Measurements from ENCODE around the gene MRPS34. TPM values are rescaled to one million over a fixed set of nuclear protein-coding genes. Genes with fewer than 3 reads are reported as not detected.

The MRPS34 gene
- total RNA-seq, 1 donor from 2014 or later: 60.4 TPM

DNA sequence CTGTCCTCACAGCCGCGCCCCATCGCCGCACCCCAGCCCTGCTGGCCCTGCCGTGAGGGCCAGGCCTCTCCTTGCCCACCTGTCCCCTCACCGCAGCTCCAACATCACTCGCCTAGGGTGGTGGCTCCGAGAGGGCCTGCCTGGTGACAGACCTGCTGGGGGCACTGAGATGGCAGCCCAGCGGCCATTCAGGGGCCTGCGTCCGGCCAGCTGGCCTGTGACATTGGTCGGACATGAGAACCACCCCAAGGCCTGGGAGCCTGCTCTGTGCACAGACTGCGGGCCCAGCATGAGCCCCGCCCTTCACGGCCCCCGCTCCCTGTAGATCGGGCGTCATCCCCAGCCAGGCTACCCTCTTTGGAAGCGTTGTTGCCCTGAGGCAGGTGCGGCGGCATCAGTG is 13.4 kb downstream of the MRPS34 start:
- Mint-ChIP-seq H3K9me3 (ENCODE audit: low read depth) (no peaks in the 10 kb centered on the region), H3K27ac (ENCODE audit: unreplicated experiment) (no peak overlapping the region), H3K36me3 (ENCODE audit: low read depth) (peaks cover 13% of the 10 kb centered on the region), H3K4me3 (ENCODE audit: unreplicated experiment) (no peak overlapping the region), H3K27me3 (ENCODE audit: low read depth) (no peaks in the 10 kb centered on the region), H3K4me1 (ENCODE audit: low read depth) (no peaks in the 10 kb centered on the region)
- no peak for DNase-seq (ENCODE audit: low spot score)
- TF ChIP-seq, protein P1, sequence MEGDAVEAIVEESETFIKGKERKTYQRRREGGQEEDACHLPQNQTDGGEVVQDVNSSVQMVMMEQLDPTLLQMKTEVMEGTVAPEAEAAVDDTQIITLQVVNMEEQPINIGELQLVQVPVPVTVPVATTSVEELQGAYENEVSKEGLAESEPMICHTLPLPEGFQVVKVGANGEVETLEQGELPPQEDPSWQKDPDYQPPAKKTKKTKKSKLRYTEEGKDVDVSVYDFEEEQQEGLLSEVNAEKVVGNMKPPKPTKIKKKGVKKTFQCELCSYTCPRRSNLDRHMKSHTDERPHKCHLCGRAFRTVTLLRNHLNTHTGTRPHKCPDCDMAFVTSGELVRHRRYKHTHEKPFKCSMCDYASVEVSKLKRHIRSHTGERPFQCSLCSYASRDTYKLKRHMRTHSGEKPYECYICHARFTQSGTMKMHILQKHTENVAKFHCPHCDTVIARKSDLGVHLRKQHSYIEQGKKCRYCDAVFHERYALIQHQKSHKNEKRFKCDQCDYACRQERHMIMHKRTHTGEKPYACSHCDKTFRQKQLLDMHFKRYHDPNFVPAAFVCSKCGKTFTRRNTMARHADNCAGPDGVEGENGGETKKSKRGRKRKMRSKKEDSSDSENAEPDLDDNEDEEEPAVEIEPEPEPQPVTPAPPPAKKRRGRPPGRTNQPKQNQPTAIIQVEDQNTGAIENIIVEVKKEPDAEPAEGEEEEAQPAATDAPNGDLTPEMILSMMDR (IDR thresholded peaks at IDR 0.05): no peak

DNA sequence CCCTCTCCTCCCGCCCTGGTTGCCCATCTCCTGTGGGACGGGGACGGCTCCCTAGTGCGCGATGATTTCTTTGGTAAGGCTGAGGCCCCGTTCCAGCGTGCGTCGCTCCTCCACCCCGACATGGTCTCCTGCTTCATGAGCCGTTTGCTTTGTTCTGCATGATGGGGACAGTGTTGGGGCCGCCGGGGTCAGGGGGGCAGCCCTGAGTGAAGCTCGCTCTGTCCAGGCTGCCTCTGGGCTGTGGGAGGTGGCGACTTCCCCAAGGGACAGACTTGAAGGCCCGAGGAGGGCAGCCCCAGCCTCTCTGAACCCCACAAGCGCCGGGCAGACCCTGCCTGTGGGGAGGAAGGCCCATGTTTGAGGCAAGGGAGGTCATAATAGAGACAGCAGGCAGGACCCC is 14.0 kb downstream of the MRPS34 start:
- no peaks in the 10 kb centered on the region for H3K9me3 Mint-ChIP-seq (ENCODE audit: low read depth)
- no peaks in the 10 kb centered on the region for H3K27me3 Mint-ChIP-seq (ENCODE audit: low read depth)
- TF ChIP-seq, protein P1 (IDR thresholded peaks at IDR 0.05): no peak
- H3K27ac Mint-ChIP-seq (ENCODE audit: unreplicated experiment): no peak overlapping the region
- H3K36me3 Mint-ChIP-seq (ENCODE audit: low read depth): peaks cover 13% of the 10 kb centered on the region
- H3K4me1 Mint-ChIP-seq (ENCODE audit: low read depth): no peaks in the 10 kb centered on the region
- H3K4me3 Mint-ChIP-seq (ENCODE audit: unreplicated experiment): no peak overlapping the region
- DNase-seq (ENCODE audit: low spot score): no peak

DNA sequence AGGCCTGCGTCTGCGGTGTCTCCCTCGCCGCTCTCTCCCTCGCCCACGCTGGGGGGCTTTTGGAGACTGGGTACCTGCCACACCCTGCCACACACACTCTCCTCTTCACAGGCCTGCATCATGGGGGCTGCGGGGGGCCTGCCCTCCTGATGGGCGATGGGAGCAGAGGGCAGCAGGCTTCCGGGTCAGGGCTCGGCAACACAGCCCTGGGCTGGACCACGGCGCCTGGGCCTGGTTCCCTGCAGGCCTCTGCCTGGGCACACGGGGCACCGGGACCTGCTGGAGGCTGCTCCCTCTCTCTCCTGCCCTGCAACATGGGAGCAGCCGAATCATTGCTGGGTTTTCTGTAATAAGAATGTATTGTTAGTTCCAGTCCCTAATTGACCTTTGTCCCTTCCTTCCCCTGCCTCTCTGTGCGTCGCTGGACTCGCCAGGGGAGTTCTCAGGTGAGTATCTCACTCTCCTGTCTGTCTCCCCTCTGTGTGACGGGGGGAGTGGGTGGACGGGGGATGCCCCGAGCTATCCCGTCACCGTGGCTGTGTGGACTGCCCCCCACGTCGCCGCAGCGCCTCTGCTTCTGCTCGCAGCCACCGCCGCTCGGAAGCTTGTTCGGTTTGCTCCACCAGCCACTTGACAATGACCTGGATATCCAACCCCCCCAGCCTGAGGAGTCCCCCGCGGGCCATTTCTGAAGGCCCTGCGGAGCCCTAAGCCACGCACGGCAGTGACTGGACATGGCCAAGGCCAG is 15.0 kb downstream of the MRPS34 start:
- TF ChIP-seq, protein P1 (IDR thresholded peaks at IDR 0.05): no peak
- Mint-ChIP-seq H3K4me1 (ENCODE audit: low read depth) (no peaks in the 10 kb centered on the region), H3K27ac (ENCODE audit: unreplicated experiment) (no peak overlapping the region), H3K9me3 (ENCODE audit: low read depth) (no peaks in the 10 kb centered on the region), H3K27me3 (ENCODE audit: low read depth) (no peaks in the 10 kb centered on the region), H3K36me3 (ENCODE audit: low read depth) (peaks cover 14% of the 10 kb centered on the region), H3K4me3 (ENCODE audit: unreplicated experiment) (no peak overlapping the region)
- no peak for DNase-seq (ENCODE audit: low spot score)

DNA sequence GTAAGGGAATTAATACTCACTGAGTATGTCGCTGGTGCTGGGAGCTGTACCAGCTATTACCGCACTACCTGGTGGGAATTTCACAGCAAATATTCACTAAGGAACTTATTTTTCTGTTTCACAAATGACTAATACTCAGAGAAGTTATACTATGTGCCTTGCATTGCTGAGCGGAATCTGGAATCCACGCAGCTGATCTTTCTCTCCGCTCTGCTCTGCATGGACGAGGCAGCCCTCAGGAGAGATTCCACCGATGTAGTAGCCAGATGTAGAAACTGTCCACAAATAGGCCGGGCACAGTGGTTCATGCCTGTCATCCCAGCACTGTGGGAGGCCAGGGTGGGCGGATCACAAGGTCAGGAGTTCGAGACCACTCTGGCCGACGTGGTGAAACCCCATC is 18.7 kb downstream of the MRPS34 start:
- TF ChIP-seq, protein P1 (IDR thresholded peaks at IDR 0.05): no peak
- Mint-ChIP-seq H3K27me3 (ENCODE audit: low read depth) (no peaks in the 10 kb centered on the region), H3K4me1 (ENCODE audit: low read depth) (no peaks in the 10 kb centered on the region), H3K36me3 (ENCODE audit: low read depth) (peaks cover 15% of the 10 kb centered on the region), H3K4me3 (ENCODE audit: unreplicated experiment) (no peak overlapping the region), H3K27ac (ENCODE audit: unreplicated experiment) (no peak overlapping the region), H3K9me3 (ENCODE audit: low read depth) (no peaks in the 10 kb centered on the region)
- no peak for DNase-seq (ENCODE audit: low spot score)

DNA sequence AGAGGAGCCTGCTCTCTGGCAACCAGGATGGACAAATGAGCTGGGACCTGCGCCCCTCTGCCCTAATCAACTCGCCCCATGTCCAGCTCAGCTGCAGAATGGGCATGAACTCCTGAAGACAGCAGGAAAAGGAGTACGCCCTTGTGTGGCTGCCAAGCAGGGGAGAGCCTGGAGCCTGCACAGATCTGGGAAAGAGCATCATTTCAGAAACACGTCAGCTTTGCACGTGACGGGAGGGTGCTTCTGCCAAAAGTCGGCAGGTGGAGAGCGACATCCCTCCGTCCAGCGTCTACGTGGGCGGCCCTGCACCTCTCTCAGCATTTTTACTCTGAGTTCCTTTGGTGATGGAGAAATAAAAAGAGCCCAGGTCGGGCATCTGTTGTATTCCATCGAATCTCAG is 20.1 kb downstream of the MRPS34 start:
- DNase-seq (ENCODE audit: low spot score): no peak
- Mint-ChIP-seq H3K9me3 (ENCODE audit: low read depth) (no peaks in the 10 kb centered on the region), H3K27me3 (ENCODE audit: low read depth) (no peaks in the 10 kb centered on the region), H3K4me3 (ENCODE audit: unreplicated experiment) (no peak overlapping the region), H3K4me1 (ENCODE audit: low read depth) (no peaks in the 10 kb centered on the region), H3K27ac (ENCODE audit: unreplicated experiment) (peak overlapping the region; percentile 17), H3K36me3 (ENCODE audit: low read depth) (peaks cover 19% of the 10 kb centered on the region)
- TF ChIP-seq, protein P1 (IDR thresholded peaks at IDR 0.05): no peak
